ENCODE measurements around the gene KPNA5. TPM values are rescaled to one million over a fixed set of nuclear protein-coding genes. Genes with fewer than 3 reads are reported as not detected.

Gene KPNA5
- total RNA-seq, 2 experiments from 2014 or later, result 60.0 to 66.0 TPM

GRCh38 chr6:116745176-116745575, 64.2 kb downstream of the KPNA5 start:
- H3K27ac ChIP-seq (ENCODE audit: low read depth in 1 of 2, low read length in 2 of 2), result no peak overlapping the region

DNA sequence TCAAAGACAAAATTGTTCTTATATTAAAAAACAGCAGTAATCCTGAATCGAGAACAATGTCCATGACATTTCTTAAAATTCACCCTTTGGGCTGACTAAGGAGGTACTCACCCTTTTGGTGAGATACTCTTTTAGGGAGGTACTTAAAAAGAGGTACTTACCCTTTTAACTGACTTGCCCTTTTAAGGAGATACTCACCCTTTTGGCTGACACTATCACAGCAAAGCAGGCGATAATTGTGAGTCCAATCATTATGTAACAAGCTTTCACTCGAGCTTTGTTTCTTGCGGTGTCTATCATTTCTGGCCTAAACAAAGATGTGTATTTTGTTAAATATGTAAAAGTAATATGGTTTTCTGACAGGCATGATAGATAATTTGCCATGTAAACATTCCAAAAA, 80.8 kb downstream of the KPNA5 start:
- Mint-ChIP-seq H3K27me3 (peaks cover 53% of the 10 kb centered on the region), H3K9me3 (no peaks in the 10 kb centered on the region), H3K27ac (no peak overlapping the region), H3K36me3 (ENCODE audit: low read depth) (no peaks in the 10 kb centered on the region), H3K4me1 (ENCODE audit: low read depth) (peaks cover 10% of the 10 kb centered on the region), H3K4me3 (no peak overlapping the region)
- POLR2A ChIA-PET, result no interaction called here
- ATAC-seq (ENCODE audit: poor library complexity) (no peak), DNase-seq (no peak)
- H3K4me3 ChIP-seq (ENCODE audit: low read length), result no peak overlapping the region
- H3K27me3 ChIP-seq (ENCODE audit: control insufficient read depth in 1 of 2, insufficient read depth in 2 of 2, low read length in 2 of 2), result peaks cover 26 to 45% of the 10 kb centered on the region in 2 experiments
- TF ChIP-seq, protein P1, sequence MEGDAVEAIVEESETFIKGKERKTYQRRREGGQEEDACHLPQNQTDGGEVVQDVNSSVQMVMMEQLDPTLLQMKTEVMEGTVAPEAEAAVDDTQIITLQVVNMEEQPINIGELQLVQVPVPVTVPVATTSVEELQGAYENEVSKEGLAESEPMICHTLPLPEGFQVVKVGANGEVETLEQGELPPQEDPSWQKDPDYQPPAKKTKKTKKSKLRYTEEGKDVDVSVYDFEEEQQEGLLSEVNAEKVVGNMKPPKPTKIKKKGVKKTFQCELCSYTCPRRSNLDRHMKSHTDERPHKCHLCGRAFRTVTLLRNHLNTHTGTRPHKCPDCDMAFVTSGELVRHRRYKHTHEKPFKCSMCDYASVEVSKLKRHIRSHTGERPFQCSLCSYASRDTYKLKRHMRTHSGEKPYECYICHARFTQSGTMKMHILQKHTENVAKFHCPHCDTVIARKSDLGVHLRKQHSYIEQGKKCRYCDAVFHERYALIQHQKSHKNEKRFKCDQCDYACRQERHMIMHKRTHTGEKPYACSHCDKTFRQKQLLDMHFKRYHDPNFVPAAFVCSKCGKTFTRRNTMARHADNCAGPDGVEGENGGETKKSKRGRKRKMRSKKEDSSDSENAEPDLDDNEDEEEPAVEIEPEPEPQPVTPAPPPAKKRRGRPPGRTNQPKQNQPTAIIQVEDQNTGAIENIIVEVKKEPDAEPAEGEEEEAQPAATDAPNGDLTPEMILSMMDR (IDR thresholded peaks at IDR 0.05), result no peak
- CTCF ChIA-PET, result no interaction called here
- no peaks in the 10 kb centered on the region for H3K9me3 ChIP-seq (ENCODE audit: control insufficient read depth in 1 of 2, insufficient read depth in 1 of 2, low read length in 2 of 2)
- no peak overlapping the region for H3K27ac ChIP-seq (ENCODE audit: low read depth in 1 of 2, low read length in 2 of 2)
- H3K4me1 ChIP-seq (ENCODE audit: insufficient read depth, low read length), result peaks cover 10% of the 10 kb centered on the region
- no peaks in the 10 kb centered on the region for H3K36me3 ChIP-seq (ENCODE audit: insufficient read depth, low read length)
- intact Hi-C loops (cut with DNase I, micrococcal nuclease), result no loop called here

More at GRCh38 chr6:116745176-116745575, 64.2 kb downstream of the KPNA5 start:
- TF ChIP-seq, protein P1 (IDR thresholded peaks at IDR 0.05), result no peak
- Mint-ChIP-seq H3K4me3 (no peak overlapping the region), H3K4me1 (ENCODE audit: low read depth) (no peaks in the 10 kb centered on the region), H3K27me3 (no peaks in the 10 kb centered on the region), H3K9me3 (peaks cover 12% of the 10 kb centered on the region), H3K27ac (no peak overlapping the region), H3K36me3 (ENCODE audit: low read depth) (no peaks in the 10 kb centered on the region)
- H3K9me3 ChIP-seq (ENCODE audit: control insufficient read depth in 1 of 2, insufficient read depth in 1 of 2, low read length in 2 of 2), result peaks cover 5 to 10% of the 10 kb centered on the region in 2 experiments
- intact Hi-C loops (cut with DNase I, micrococcal nuclease), result no loop called here
- ChIA-PET POLR2A (no interaction called here), CTCF (no interaction called here)
- ATAC-seq (ENCODE audit: poor library complexity) (no peak), DNase-seq (no peak)
- H3K27me3 ChIP-seq (ENCODE audit: control insufficient read depth in 1 of 2, insufficient read depth in 2 of 2, low read length in 2 of 2), result no peaks in the 10 kb centered on the region
- H3K4me1 ChIP-seq (ENCODE audit: insufficient read depth, low read length), result no peaks in the 10 kb centered on the region
- H3K4me3 ChIP-seq (ENCODE audit: low read length), result no peak overlapping the region
- H3K36me3 ChIP-seq (ENCODE audit: insufficient read depth, low read length), result no peaks in the 10 kb centered on the region

DNA sequence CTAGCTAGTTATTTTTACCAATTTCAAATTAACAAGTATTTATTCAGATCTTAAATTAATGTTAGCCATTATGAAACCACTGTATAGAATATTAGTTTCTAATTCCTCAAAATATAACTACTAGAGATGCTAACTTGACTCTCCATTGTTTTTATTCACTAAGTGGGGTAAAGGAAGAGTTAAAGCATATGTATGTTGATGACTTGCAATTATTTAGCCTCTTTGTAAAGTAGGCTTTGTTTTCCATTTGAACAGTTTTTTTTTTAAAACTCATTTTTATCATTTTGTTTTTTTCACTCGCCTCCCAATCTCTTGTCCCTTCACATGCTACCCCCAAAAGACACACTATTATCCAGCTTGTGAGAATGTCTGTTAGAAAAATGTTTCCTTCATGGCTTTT, 81.2 kb downstream of the KPNA5 start:
- no peak for ATAC-seq (ENCODE audit: poor library complexity)
- Mint-ChIP-seq H3K4me1 (ENCODE audit: low read depth) (peaks cover 10% of the 10 kb centered on the region), H3K27ac (no peak overlapping the region), H3K27me3 (peaks cover 57% of the 10 kb centered on the region), H3K4me3 (no peak overlapping the region), H3K36me3 (ENCODE audit: low read depth) (no peaks in the 10 kb centered on the region), H3K9me3 (no peaks in the 10 kb centered on the region)
- H3K9me3 ChIP-seq (ENCODE audit: control insufficient read depth in 1 of 2, insufficient read depth in 1 of 2, low read length in 2 of 2), result no peaks in the 10 kb centered on the region
- no peak for DNase-seq
- ChIA-PET POLR2A (no interaction called here), CTCF (no interaction called here)
- no peak overlapping the region for H3K4me3 ChIP-seq (ENCODE audit: low read length)
- no peaks in the 10 kb centered on the region for H3K36me3 ChIP-seq (ENCODE audit: insufficient read depth, low read length)
- intact Hi-C loops (cut with DNase I, micrococcal nuclease), result no loop called here
- TF ChIP-seq, protein P1 (IDR thresholded peaks at IDR 0.05), result no peak
- H3K27me3 ChIP-seq (ENCODE audit: control insufficient read depth in 1 of 2, insufficient read depth in 2 of 2, low read length in 2 of 2), result peaks cover 26 to 48% of the 10 kb centered on the region in 2 experiments
- H3K27ac ChIP-seq (ENCODE audit: low read depth in 1 of 2, low read length in 2 of 2), result no peak overlapping the region
- peaks cover 10% of the 10 kb centered on the region for H3K4me1 ChIP-seq (ENCODE audit: insufficient read depth, low read length)
